Endometrial microvascular endothelial cells (primary cell): ENCODE measurements around the gene CALCOCO1. TPM values are rescaled to one million over a fixed set of nuclear protein-coding genes. Genes with fewer than 3 reads are reported as not detected.
"Not testable (repeated sequence)": the region's sequence is repeated elsewhere in the genome, so short reads cannot be mapped to it uniquely, and the experiment has no call there.

Source experiments
- in situ Hi-C: cut with HindIII; loops from 2 replicates; pipeline ENCODE4 v1.10.0; 2017; ENCODE audit warnings: low sequenced_read_pairs, low pct_unique_long_range_greater_than_20kb; ENCODE audit errors: inconsistent ontology term
- total RNA-seq: library from RNA; depleted of rRNA; stranded (reverse); fragments of >200 nt; gene quantifications from one replicate; pipeline ENCODE4 v1.2.3, GENCODE V29; 2015; ENCODE audit errors: inconsistent ontology term

The CALCOCO1 gene
- total RNA-seq, 1 donor from 2014 or later = 38.3 TPM

DNA sequence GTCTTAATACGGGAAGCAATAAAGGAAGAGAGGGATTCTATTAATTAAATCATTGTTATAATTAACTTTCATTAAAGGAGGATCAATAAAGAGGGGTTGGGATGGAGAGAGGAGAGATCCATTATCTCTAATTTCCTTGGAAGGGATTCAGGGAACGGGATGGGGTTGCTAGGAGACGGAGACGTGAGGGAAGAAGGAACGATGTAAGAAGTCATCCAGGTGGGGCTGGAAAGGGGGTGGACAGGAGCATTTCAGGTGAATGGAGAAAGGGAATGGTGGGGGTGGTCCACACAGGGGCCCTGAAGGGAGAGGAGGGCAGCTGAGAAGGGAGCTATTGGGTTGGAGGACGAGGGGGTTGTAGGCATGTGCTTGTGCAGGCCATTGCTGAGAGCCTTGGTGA is 17.2 kb downstream of the CALCOCO1 start:
- in situ Hi-C loops = no loop called here

DNA sequence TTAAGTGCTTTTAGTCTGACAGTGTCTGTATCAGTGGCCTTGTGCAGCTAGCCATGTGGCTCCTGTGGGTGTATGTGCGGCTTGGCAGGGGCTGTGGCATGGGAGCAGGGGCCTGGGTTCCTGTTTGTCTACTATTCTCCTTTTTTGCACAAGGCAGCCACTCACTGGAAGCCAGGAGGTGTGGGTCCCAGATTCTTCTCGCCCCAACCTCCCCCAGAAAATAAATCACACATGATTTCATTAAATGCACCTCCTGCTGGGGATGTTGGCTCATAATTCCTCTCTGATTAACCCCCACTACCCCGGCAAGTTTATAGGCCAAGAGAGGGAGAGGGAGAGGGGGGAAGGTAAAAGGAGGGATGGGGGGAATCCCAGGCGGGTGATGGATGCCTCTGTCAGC is 17.6 kb downstream of the CALCOCO1 start:
- in situ Hi-C loops = no loop called here

DNA sequence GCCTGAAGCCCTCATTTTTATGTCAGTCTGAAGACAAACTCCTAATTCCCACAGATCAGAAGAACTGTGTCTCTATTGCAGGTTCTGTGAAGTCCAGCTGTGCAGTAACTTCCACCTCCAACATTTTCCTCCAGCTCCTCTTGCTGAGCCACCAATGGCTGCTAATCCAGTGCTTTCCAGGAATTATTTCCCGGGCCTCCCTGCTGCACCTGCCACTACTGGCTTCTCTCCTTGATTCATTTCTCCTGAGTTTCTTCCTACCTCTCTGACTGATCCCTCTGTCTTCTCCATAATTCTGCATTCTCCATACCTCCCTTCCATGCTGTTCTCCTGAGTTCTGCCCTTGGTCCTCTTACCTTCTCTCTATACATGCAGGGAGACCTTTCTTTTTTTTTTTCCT is 21.2 kb downstream of the CALCOCO1 start:
- in situ Hi-C loops = no loop called here

DNA sequence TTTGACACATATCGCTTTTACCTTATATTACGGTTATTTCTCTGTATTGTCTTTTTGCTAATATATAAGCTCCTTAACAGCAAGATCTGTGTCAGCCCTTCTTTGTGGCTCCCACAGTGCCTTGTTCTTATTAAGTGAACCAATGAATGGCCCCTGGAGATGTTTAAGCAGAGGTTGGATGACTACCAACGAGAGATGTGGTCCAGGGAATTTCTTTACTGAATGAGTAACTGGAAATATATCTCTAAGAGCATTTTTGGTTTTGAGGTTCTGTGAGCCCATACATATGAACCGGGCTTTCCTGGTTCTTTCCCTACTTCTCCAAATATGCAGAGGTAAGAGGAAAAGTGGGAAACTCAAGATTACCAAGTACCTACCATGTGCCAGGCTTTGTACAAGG is 23.5 kb downstream of the CALCOCO1 start:
- in situ Hi-C loops = no loop called here

DNA sequence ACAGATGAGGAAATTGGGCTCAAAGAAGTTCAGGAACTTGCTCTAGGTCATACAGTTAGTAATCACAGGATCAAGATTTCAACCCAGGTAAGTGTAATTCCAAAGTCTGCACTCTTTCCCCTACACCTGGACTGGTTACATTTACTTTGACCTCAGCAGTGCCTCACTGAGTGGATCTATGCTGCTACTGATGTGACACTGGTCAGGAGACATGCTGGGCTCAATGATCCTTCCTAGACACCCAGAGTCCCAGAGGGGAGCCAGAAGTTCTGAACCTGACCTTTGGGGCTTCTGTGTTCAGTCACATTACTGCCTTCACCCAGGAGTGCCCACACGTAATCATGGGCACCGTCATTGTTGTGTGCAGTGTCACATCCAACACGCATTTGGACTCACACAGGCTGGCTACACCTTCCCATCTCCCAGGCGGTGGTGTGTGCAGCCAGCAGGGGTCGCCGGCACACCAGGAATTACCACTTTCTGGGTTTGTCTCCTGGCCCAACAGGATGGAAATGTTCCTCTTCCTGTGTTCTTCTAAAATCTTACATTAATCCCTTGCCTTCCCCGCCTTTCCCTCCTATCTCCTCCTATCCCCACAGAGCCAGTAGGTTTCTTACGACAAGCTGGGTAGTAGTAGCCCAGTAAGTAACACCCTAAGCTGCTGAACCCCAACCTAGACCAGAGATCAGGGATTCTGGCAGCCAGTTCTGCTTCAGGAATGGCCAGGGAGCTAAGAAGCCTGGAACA is 25.6 kb downstream of the CALCOCO1 start:
- in situ Hi-C loops = no loop called here

DNA sequence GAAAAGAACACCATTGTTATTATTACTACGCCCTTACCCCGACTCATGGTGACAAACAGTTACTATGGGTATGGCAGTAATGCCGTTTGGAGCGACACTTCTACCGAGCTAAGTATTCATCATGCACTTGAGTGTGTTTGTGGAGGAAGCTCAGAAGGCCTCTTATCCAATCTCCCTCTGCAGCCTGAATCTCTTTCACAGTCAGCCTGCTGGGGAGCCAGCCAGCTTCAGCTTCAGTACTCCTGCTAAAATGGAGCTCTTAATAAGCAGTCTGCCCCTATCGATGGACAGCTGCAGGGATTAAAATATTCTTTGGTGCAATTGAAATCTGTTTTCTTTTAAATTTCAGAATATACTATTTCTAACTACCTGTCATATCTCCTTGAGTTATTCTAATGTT is 26.7 kb downstream of the CALCOCO1 start:
- in situ Hi-C loops = no loop called here

DNA sequence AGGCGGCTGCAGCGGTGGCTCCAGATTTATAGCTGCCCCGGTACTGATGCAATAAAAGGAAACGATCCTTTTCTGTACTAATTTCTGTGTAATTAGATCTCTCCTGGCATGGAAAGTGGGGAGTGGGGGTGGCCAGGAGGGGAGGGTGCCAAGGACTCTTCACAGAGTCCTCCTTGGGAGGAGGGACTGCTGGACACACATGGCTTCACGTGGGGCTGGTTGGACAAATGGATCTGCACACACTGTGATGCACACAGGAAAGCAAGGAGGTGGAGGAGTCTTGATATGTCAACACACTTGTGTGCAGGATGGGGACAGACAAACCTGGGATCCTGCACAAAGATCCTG is 27.6 kb downstream of the CALCOCO1 start:
- in situ Hi-C loops = no loop called here

DNA sequence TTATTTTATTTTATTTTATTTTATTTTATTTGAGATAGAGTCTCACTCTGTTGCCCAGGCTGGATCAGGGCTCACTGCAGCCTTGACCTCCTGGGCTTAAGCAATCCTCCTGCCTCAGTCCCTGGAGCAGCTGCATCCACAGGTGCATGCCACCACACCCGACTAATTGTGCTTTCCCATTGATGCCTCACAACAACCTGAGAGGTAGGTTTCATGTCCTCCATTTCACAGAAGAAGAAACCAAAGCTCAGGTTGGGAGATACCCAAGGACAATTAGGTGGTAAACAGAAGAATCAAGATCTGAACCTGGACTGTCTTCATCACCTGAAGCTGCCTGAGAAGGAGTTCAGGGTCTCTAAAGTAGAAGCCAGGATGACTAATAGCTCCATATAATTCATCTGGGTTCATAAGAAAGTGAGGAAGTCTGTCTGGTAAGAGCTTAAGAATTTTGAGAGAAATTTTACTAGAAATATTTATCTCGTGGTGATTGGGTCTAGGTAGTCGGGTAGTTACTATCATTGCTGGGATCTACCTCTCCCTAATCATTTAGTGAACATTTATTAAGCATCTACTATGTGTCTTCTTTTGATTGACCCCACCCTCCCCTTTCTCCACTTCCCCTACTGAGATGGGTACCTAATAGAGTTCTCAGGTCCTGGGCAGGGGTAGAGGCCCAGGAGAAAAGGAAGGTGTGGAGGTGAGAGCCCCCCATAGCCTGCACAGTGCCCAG is 28.1 kb downstream of the CALCOCO1 start:
- in situ Hi-C loops = no loop called here

DNA sequence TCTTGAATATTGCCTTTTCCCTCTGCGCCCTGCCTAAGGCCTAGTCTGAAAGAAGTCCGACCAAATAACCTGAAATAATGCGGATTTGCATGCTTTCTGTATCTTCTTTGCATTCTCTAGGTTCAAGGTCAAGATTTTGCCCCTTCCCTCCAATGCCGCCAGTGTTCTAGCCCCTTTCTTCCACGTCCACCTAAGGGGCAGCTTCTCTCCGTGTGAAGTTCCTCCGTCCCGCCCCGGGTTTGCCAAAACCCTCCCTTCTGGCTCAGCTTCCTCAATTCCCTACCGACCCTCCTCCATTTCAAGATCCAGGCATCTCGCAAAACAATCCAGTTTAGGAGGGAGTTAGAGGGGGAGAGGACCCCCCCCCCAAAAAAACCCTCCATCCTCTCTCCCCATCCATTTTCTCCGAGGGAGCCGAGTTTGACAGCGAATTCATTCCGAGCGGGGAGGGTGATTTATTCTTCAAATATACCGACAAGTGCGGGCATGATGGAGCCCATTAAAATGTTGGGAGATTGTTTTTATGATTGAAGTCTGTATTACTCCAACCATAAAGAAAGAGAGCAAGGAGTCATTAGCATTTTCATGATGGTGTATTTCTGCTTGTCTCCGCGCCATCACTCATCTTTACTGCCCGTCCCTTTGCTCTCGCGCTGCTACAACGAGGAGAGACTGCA is 30.5 kb downstream of the CALCOCO1 start:
- in situ Hi-C loops = no loop called here

DNA sequence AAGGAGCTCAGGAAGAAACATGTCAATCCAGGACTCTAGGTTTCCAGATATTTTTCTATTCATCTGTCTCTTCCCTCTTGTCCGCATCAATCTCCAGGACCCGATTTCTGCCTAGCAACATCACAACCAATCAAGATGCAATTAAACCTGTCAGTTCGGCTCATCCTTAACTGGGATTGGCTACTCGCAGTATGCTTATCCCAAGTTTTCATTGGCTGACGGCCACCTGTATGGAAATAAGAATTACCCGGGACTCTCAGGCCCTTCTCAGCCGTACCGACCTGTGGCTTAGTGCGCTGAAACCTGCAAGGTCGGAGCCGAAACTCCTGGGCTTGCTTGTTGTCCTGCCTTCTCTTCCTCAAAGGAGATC is 31.0 kb downstream of the CALCOCO1 start:
- in situ Hi-C loops = no loop called here

DNA sequence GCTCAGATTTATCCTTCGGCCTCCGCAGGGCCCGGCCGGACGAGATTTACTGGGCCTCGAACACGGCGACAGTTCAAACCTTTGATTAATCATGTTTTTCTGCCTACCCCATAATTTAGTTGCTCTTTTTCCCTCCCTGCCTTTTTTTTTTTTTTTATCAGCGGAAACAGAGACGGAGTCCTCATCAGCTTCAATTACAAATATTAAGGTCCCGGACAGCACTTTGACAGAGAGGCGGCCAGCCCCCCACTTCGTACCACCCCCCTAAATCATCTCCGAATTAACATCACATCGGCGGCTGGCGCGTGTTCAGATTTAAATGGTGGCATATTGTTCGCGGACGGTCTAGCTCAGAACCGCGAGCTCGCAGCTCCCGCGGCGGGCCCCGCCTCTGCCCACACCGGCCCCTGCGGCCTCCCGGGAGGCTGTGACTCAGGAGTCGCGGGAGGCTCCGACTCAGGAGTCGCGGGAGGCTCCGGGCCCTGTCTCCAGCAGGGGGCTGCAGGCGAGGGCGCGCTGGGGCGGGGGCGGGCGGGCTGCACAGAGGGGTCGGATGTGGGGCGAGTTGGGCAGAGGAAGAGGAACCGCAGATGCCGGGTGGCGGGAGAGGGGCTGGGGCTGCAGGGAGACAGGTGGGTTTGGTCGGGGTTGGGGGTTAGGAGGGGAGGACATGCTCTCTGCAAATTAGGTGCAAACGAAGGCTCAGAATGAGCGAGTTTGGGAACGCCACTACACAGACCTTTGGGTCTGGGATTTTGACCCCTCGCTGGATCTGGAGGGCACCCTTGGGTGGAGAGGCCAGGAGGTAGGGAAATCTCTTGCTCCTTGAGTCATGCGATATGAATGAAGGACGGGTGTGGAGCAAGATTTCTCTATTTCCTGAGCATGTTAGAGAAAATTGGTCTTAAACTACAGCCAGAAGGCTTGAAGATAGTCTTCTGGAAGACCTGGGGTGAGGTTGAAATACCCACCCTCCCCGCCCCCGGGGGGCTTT is 31.8 kb downstream of the CALCOCO1 start:
- in situ Hi-C loops = no loop called here

DNA sequence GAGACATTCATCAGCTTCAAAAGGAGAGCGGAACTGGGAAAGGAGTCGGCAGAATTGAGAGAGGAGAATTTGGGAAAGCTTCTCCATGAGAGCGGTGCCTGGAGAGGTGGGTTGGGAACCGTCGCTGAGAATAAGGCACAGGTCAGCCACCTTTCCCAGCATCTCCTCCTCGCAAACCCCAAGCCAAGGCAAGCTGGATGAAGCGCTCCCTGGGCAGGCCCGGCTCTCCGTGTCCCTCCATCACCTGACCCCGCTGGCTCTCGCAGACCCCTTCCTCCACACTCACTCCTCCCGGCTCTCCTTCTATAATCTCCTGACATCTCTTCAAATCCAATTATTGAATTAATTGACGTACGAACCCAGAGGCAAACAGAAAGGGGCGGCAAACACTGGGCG is 32.5 kb downstream of the CALCOCO1 start:
- in situ Hi-C loops = no loop called here

DNA sequence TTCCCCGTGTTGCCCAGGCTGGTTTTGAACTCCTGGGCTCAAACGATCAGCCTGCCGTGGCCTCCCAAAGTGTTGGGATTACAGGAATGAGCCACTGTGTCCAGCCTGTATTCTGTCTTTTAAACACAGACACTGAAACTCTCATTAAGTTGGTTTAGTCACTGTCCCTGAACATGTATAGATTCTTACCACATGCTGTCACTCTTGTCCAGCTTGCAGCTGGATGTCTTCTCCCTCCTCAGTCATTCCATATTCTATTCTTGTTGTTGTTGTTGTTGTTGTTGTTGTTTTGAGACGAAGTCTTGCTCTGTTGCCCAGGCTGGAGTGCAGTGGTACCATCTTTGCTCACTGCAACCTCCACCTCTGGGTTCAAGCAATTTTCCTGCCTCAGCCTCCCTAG is 39.1 kb downstream of the CALCOCO1 start:
- in situ Hi-C loops = no loop called here

DNA sequence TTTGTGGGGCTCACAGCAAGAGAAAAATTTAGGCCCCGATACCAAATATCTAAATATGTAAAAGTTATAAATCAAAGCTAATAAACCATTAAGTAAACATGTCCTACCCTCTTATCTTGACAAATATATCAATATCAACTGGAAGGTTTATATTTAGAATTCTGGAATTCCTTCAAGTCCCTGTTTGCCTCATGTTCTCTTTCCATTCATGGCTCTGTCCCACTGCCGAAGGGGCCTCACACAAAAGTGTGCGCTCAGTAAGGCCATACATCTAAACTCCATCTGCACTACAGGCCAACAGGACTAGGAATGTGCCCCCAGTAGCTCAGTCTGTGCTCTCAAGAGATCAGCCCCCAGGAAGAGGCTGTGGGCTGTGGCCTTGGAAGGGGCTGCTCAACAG is 40.8 kb downstream of the CALCOCO1 start:
- in situ Hi-C loops = no loop called here

DNA sequence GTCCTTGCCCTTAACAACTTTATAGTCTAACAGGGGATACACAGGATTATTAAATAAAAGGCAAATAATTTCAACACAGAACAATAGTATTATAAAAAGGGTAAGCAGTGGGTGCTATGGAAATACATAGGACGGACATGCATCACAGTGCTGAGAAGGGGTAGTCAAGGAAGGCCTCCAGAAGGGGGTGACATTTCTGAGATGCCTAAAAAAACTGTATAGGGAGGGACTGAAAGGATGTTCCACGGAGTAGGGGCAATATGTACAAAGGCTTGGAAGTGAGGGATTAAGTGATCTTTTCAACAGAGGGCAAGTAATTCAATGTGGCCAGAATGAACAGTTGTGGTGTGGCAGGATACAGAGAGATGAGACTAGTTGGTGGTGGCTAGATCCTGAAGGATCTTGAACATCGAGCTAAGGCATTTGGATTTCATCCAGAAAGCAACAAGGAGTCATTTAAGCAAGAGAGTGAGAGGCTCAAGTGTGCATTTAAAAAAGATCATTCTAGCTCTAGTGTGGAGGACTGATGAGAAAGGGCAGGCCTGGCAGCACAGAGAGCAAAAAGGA is 42.5 kb downstream of the CALCOCO1 start:
- in situ Hi-C loops = no loop called here

DNA sequence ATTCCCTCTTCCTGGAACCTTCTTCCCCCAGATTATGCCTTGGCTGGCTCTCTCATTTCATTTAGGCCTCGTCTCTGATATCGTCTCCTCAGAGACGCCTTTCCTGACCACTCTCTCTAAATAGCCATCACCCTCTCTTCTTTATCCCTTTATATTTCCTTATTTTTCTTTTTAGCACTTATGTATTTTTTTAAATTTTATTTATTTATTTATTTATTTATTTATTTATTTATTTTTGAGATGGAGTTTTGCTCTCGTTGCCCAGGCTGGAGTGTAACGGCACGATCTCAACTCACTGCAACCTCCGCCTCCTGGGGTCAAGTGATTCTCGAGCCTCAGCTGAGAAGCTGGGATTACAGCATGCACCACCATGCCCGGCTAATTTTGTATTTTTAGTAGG is 43.3 kb downstream of the CALCOCO1 start:
- in situ Hi-C loops = no loop called here

DNA sequence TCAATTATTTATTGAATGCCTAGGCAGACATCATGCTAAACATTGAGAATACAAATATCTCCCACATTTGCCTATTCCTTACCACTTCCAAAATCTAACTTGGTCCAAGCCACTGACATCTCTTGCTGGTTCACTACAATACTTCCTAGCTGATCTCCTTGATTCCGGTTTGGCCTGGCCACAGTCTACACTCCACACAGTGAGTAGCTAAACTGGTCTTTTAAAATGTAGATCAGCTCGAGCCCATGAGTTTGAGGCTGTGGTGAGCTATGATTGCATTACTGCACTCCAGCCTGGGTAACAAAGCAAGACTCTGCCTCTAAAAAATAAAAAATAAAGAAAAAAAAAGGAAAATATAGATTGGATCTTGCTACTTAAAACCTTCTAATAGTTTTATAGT is 43.8 kb downstream of the CALCOCO1 start:
- in situ Hi-C loops = no loop called here

DNA sequence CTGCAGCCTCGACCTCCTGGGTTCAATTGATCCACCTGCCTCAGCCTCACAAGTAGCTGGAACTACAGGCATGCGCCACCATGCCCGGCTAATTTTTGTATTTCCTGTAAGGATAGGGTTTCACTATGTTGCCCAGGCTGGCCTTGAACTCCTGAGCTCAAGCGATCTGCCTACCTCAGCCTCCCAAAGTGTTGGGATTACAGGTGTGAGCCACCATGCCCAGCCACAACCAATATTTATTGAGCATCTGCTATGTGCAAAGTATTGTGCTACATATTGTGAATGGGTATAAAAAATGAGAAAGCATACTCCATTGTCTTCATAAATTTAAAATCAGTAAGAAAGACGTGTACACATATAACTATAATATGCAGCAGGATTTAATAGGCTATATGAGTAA is 47.2 kb downstream of the CALCOCO1 start:
- in situ Hi-C loops = not testable (repeated sequence)

DNA sequence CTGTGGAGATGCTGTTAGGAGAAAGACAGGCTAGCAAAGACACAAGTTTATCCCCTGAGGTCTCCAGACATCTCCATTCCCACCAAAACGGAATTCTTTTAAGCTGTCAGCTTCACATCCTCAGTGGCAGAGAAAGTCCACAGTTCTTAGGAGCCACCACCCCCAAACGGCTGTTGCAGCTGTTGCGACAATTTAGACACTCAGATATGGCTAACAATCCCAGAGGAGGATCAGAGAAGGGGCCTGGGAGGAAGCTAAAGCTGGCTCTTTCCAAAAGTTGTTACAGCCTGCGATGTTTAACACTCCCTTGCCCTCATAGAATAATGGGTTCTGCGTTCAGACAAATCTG is 49.5 kb downstream of the CALCOCO1 start:
- in situ Hi-C loops = no loop called here
